Dendritic cell treated with granulocyte-macrophage colony-stimulating factor and Interleukin-4, amounts not matched to agents 40 ng/mL and 50 ng/mL, for 4 days (primary cell): ENCODE measurements around the gene KRT32.
"Not testable (repeated sequence)": the region's sequence is repeated elsewhere in the genome, so short reads cannot be mapped to it uniquely, and the experiment has no call there.

Source experiments
- H3K27ac Mint-ChIP-seq: one replicate; pipeline ENCODE4 v1.8.0; 2022; ENCODE audit warnings: mild to moderate bottlenecking, mixed read lengths
- H3K27me3 Mint-ChIP-seq: one replicate; pipeline ENCODE4 v1.8.0; 2022; ENCODE audit warnings: mild to moderate bottlenecking, mixed read lengths
- H3K36me3 Mint-ChIP-seq: one replicate; pipeline ENCODE4 v1.8.0; 2022; ENCODE audit warnings: low read depth, mixed read lengths
- H3K4me1 Mint-ChIP-seq: one replicate; pipeline ENCODE4 v1.8.0; 2022; ENCODE audit warnings: low read depth, mixed read lengths
- H3K4me3 Mint-ChIP-seq: one replicate; pipeline ENCODE4 v1.8.0; 2022; ENCODE audit warnings: mild to moderate bottlenecking, moderate library complexity, mixed read lengths
- H3K9me3 Mint-ChIP-seq: one replicate; pipeline ENCODE4 v1.8.0; 2022; ENCODE audit warnings: mixed read lengths
- intact Hi-C: fragments of 100-400 bp; cut with micrococcal nuclease; formaldehyde crosslinking; loops from one replicate; pipeline ENCODE4 v1.15.0; 2022

Gene KRT32

GRCh38 chr17:41440531-41441033, 26.6 kb downstream of the KRT32 start, which contains the start of gene KRT38:
KRT38 (minus strand) TSS chr17:41440983; CDS start chr17:41440921, 62 bp downstream.
- intact Hi-C loops = no loop called here
- Mint-ChIP-seq H3K9me3 (no peaks in the 10 kb centered on the region), H3K27me3 (peaks cover 23% of the 10 kb centered on the region), H3K4me3 (no peak within 1 kb of the TSS), H3K4me1 (no peaks in the 10 kb centered on the region), H3K27ac (no peak within 1 kb of the TSS), H3K36me3 (no peaks in the 10 kb centered on the region)

GRCh38 chr17:41439375-41439774, 27.8 kb downstream of the KRT32 start:
- no peaks in the 10 kb centered on the region for H3K4me1 Mint-ChIP-seq
- intact Hi-C loops = no loop called here
- no peak overlapping the region for H3K4me3 Mint-ChIP-seq
- no peaks in the 10 kb centered on the region for H3K9me3 Mint-ChIP-seq
- H3K27ac Mint-ChIP-seq = no peak overlapping the region
- no peaks in the 10 kb centered on the region for H3K36me3 Mint-ChIP-seq
- peaks cover 18% of the 10 kb centered on the region for H3K27me3 Mint-ChIP-seq

- Mint-ChIP-seq H3K4me1 (no peaks in the 10 kb centered on the region), H3K27me3 (peaks cover 8% of the 10 kb centered on the region), H3K36me3 (no peaks in the 10 kb centered on the region), H3K4me3 (no peak overlapping the region), H3K27ac (no peak overlapping the region), H3K9me3 (no peaks in the 10 kb centered on the region)
- intact Hi-C loops = no loop called here
Observed at GRCh38 chr17:41437769-41438168, 29.4 kb downstream of the KRT32 start.

- no peaks in the 10 kb centered on the region for H3K4me1 Mint-ChIP-seq
- no peaks in the 10 kb centered on the region for H3K9me3 Mint-ChIP-seq
- no peak overlapping the region for H3K27ac Mint-ChIP-seq
Observed at GRCh38 chr17:41437254-41437653, 29.9 kb downstream of the KRT32 start.

GRCh38 chr17:41434415-41434814, 32.8 kb downstream of the KRT32 start:
- H3K9me3 Mint-ChIP-seq = no peaks in the 10 kb centered on the region
- H3K4me3 Mint-ChIP-seq = no peak overlapping the region
- intact Hi-C loops = no loop called here
- no peaks in the 10 kb centered on the region for H3K4me1 Mint-ChIP-seq
- H3K27me3 Mint-ChIP-seq = peaks cover 10% of the 10 kb centered on the region
- H3K27ac Mint-ChIP-seq = no peak overlapping the region
- no peaks in the 10 kb centered on the region for H3K36me3 Mint-ChIP-seq

More at GRCh38 chr17:41437254-41437653, 29.9 kb downstream of the KRT32 start:
- intact Hi-C loops = no loop called here
- Mint-ChIP-seq H3K36me3 (no peaks in the 10 kb centered on the region), H3K4me3 (no peak overlapping the region), H3K27me3 (peaks cover 6% of the 10 kb centered on the region)

GRCh38 chr17:41434005-41434404, 33.2 kb downstream of the KRT32 start:
- Mint-ChIP-seq H3K4me3 (no peak overlapping the region), H3K4me1 (no peaks in the 10 kb centered on the region)

GRCh38 chr17:41433586-41433985, 33.6 kb downstream of the KRT32 start:
- Mint-ChIP-seq H3K27ac (no peak overlapping the region), H3K4me3 (no peak overlapping the region), H3K9me3 (no peaks in the 10 kb centered on the region), H3K36me3 (no peaks in the 10 kb centered on the region), H3K27me3 (peaks cover 10% of the 10 kb centered on the region), H3K4me1 (no peaks in the 10 kb centered on the region)
- intact Hi-C loops = no loop called here

More at GRCh38 chr17:41434005-41434404, 33.2 kb downstream of the KRT32 start:
- H3K27me3 Mint-ChIP-seq = peaks cover 10% of the 10 kb centered on the region
- intact Hi-C loops = no loop called here
- no peak overlapping the region for H3K27ac Mint-ChIP-seq
- H3K36me3 Mint-ChIP-seq = no peaks in the 10 kb centered on the region
- no peaks in the 10 kb centered on the region for H3K9me3 Mint-ChIP-seq

GRCh38 chr17:41430376-41430775, 36.8 kb downstream of the KRT32 start:
- peaks cover 11% of the 10 kb centered on the region for H3K27me3 Mint-ChIP-seq
- H3K4me1 Mint-ChIP-seq, intact Hi-C loops, H3K36me3 Mint-ChIP-seq, H3K4me3 Mint-ChIP-seq, H3K27ac Mint-ChIP-seq, H3K9me3 Mint-ChIP-seq: not testable (repeated sequence)

- H3K4me1 Mint-ChIP-seq = no peaks in the 10 kb centered on the region
- H3K4me3 Mint-ChIP-seq = no peak overlapping the region
- H3K27me3 Mint-ChIP-seq = peaks cover 11% of the 10 kb centered on the region
- intact Hi-C loops = no loop called here
- no peaks in the 10 kb centered on the region for H3K9me3 Mint-ChIP-seq
- no peak overlapping the region for H3K27ac Mint-ChIP-seq
- H3K36me3 Mint-ChIP-seq = no peaks in the 10 kb centered on the region
Observed at GRCh38 chr17:41429667-41430066, 37.5 kb downstream of the KRT32 start.

- intact Hi-C loops = no loop called here
- no peaks in the 10 kb centered on the region for H3K9me3 Mint-ChIP-seq
- H3K4me1 Mint-ChIP-seq = no peaks in the 10 kb centered on the region
- no peaks in the 10 kb centered on the region for H3K36me3 Mint-ChIP-seq
- no peak overlapping the region for H3K4me3 Mint-ChIP-seq
- no peak overlapping the region for H3K27ac Mint-ChIP-seq
- H3K27me3 Mint-ChIP-seq = peaks cover 15% of the 10 kb centered on the region
Observed at GRCh38 chr17:41428591-41429291, 38.4 kb downstream of the KRT32 start.

GRCh38 chr17:41424111-41424635, 43.0 kb downstream of the KRT32 start, which contains the start of gene KRT37:
KRT37 (minus strand) TSS chr17:41424585; CDS start chr17:41424523, 62 bp downstream.
- Mint-ChIP-seq H3K27me3 (peaks cover 6% of the 10 kb centered on the region), H3K9me3 (no peaks in the 10 kb centered on the region), H3K27ac (no peak within 1 kb of the TSS), H3K4me3 (no peak within 1 kb of the TSS), H3K4me1 (no peaks in the 10 kb centered on the region), H3K36me3 (no peaks in the 10 kb centered on the region)
- intact Hi-C loops = no loop called here

- intact Hi-C loops, H3K4me1 Mint-ChIP-seq, H3K27me3 Mint-ChIP-seq, H3K9me3 Mint-ChIP-seq, H3K4me3 Mint-ChIP-seq, H3K27ac Mint-ChIP-seq, H3K36me3 Mint-ChIP-seq: not testable (repeated sequence)
Observed at GRCh38 chr17:41422586-41422985, 44.6 kb downstream of the KRT32 start.

GRCh38 chr17:41421617-41422016, 45.6 kb downstream of the KRT32 start:
- intact Hi-C loops = no loop called here
- Mint-ChIP-seq H3K4me3 (no peak overlapping the region), H3K36me3 (no peaks in the 10 kb centered on the region), H3K27me3 (peaks cover 3% of the 10 kb centered on the region), H3K4me1 (peaks cover 9% of the 10 kb centered on the region), H3K27ac (no peak overlapping the region), H3K9me3 (no peaks in the 10 kb centered on the region)

GRCh38 chr17:41421116-41421515, 46.1 kb downstream of the KRT32 start:
- intact Hi-C loops = no loop called here
- H3K9me3 Mint-ChIP-seq = no peaks in the 10 kb centered on the region
- H3K36me3 Mint-ChIP-seq = no peaks in the 10 kb centered on the region
- H3K4me1 Mint-ChIP-seq = peaks cover 9% of the 10 kb centered on the region
- peaks cover 3% of the 10 kb centered on the region for H3K27me3 Mint-ChIP-seq
- no peak overlapping the region for H3K4me3 Mint-ChIP-seq
- no peak overlapping the region for H3K27ac Mint-ChIP-seq
